Liver (tissue), 9 donors: Measurements from ENCODE around the gene ERC1. TPM values are rescaled to one million over a fixed set of nuclear protein-coding genes. Genes with fewer than 3 reads are reported as not detected.

Experiments used
- DNase-seq: peaks from one replicate; pipeline ENCODE4 v3.0.0-alpha.2; 2017; ENCODE audit warnings: low spot score
- H3K27ac ChIP-seq, 2 donors: one replicate each; pipeline ENCODE4 v1.7.0; 2013; ENCODE audit warnings: inconsistent platforms in 2 of 2, low read length in 2 of 2, control low read depth in 1 of 2, low read depth in 1 of 2, mild to moderate bottlenecking in 1 of 2
- H3K27me3 ChIP-seq, 4 donors: one replicate each; pipeline versions ENCODE4 v1.6.1 to v1.7.0; 2013; ENCODE audit warnings: low read length in 3 of 4, inconsistent platforms in 1 of 4, mild to moderate bottlenecking in 1 of 4, moderate library complexity in 1 of 4; ENCODE audit not compliant: control insufficient read depth in 4 of 4, insufficient read depth in 4 of 4
- H3K36me3 ChIP-seq, 4 donors: one replicate each; pipeline versions ENCODE4 v1.6.1 to v1.7.0; 2013; ENCODE audit warnings: low read length in 3 of 4, mild to moderate bottlenecking in 3 of 4, low read depth in 1 of 4, moderate library complexity in 1 of 4; ENCODE audit not compliant: control insufficient read depth in 4 of 4, insufficient read depth in 3 of 4
- H3K4me1 ChIP-seq, 4 donors: one replicate each; pipeline versions ENCODE4 v1.6.1 to v1.7.0; 2013; ENCODE audit warnings: low read length in 3 of 4, mild to moderate bottlenecking in 3 of 4, moderate library complexity in 1 of 4; ENCODE audit not compliant: control insufficient read depth in 4 of 4, insufficient read depth in 4 of 4
- H3K4me3 ChIP-seq, 3 donors: one replicate each; pipeline versions ENCODE4 v1.6.1 to v1.7.0; 2013; ENCODE audit warnings: low read length in 3 of 3, control low read depth in 1 of 3, low read depth in 1 of 3, mild to moderate bottlenecking in 1 of 3
- H3K9ac ChIP-seq, 2 donors: one replicate each; pipeline ENCODE4 v1.7.0; 2013; ENCODE audit warnings: low read length in 2 of 2, mild to moderate bottlenecking in 2 of 2, moderate library complexity in 2 of 2, control low read depth in 1 of 2, low read depth in 1 of 2
- H3K9me3 ChIP-seq, 4 donors: one replicate each; pipeline versions ENCODE4 v1.6.1 to v1.7.0; 2013; ENCODE audit warnings: low read length in 3 of 4; ENCODE audit not compliant: control insufficient read depth in 4 of 4
- CTCF ChIP-seq: fragments of 150-350 bp; IDR thresholded peaks from 2 replicates; pipeline ENCODE4 v1.5.1; 2017; ENCODE audit warnings: improper control_type of control experiment, low read depth, low read length; ENCODE audit not compliant: missing input control
- EGR1 ChIP-seq, 2 donors: IDR thresholded peaks; 2 replicates each; pipeline ENCODE4 v1.6.1; 2016 to 2018; ENCODE audit warnings: antibody characterized with exemption in 2 of 2, low read depth in 2 of 2
- FOXA1 ChIP-seq: IDR thresholded peaks from 2 replicates; pipeline ENCODE4 v1.6.1; 2016; ENCODE audit warnings: antibody characterized with exemption
- FOXA2 ChIP-seq: IDR thresholded peaks from 2 replicates; pipeline ENCODE4 v1.6.1; 2016; ENCODE audit warnings: antibody characterized with exemption
- GABPA ChIP-seq, 2 donors: IDR thresholded peaks in 1 of 2; conservative IDR thresholded peaks in 1 of 2; 2 replicates each; pipeline ENCODE4 v1.6.1; 2016; ENCODE audit warnings: antibody characterized with exemption in 2 of 2, mild to moderate bottlenecking in 1 of 2, moderate library complexity in 1 of 2
- HNF4A ChIP-seq, 2 donors: conservative IDR thresholded peaks; 2 replicates each; pipeline ENCODE4 v1.6.1; 2016; ENCODE audit warnings: antibody characterized with exemption in 2 of 2, mild to moderate bottlenecking in 2 of 2
- HNF4G ChIP-seq: IDR thresholded peaks from 2 replicates; pipeline ENCODE4 v1.6.1; 2016; ENCODE audit warnings: antibody characterized with exemption
- JUND ChIP-seq, 2 donors: IDR thresholded peaks; 2 replicates each; pipeline ENCODE4 v1.6.1; 2016; ENCODE audit warnings: antibody characterized with exemption in 2 of 2
- NR2F2 ChIP-seq: IDR thresholded peaks from 2 replicates; pipeline ENCODE4 v1.6.1; 2016; ENCODE audit warnings: antibody characterized with exemption
- RAD21 ChIP-seq, 2 donors: IDR thresholded peaks; 2 replicates each; pipeline ENCODE4 v1.6.1; 2016; ENCODE audit warnings: antibody characterized with exemption in 2 of 2, mild to moderate bottlenecking in 2 of 2
- REST ChIP-seq: IDR thresholded peaks from 2 replicates; pipeline ENCODE4 v1.6.1; 2016; ENCODE audit warnings: antibody characterized with exemption, mild to moderate bottlenecking
- RXRA ChIP-seq, 2 donors: IDR thresholded peaks; 2 replicates each; pipeline ENCODE4 v1.6.1; 2017 to 2018; ENCODE audit warnings: antibody characterized with exemption in 2 of 2, mild to moderate bottlenecking in 1 of 2
- SP1 ChIP-seq: IDR thresholded peaks from 2 replicates; pipeline ENCODE4 v1.6.1; 2018; ENCODE audit warnings: antibody characterized with exemption, mild to moderate bottlenecking
- TAF1 ChIP-seq: conservative IDR thresholded peaks from 2 replicates; pipeline ENCODE4 v1.6.1; 2016; ENCODE audit warnings: antibody characterized with exemption, mild to moderate bottlenecking
- WGBS: extraction: QIAGEN DNeasy Blood & Tissue Kit; methylation state at CpG from one replicate; pipeline ENCODE4 v1.1.7; 2013; 5-methylcytosine and 5-hydroxymethylcytosine counted together
- polyA plus RNA-seq, 2 donors: library from polyadenylated mRNA; stranded (reverse) in 1 of 2; unstranded in 1 of 2; fragments of 200-250 nt in 1 of 2; fragments of >200 nt in 1 of 2; fragmentation: Nextera tagmentation in 1 of 2; extraction: Ambion mirVana in 1 of 2; gene quantifications; one replicate each; pipeline versions ENCODE4 v1.2.1 to v1.2.3, GENCODE V29; 2013 to 2015
- total RNA-seq, 2 donors: library from RNA; depleted of rRNA; stranded (reverse); fragments of >200 nt; gene quantifications; one replicate each; pipeline ENCODE4 v1.2.3, GENCODE V29; 2014
- TF ChIP-seq, protein P1 (sequence below): IDR thresholded peaks from 2 replicates; pipeline ENCODE4 v1.6.1; 2016; ENCODE audit warnings: antibody characterized with exemption
- TF ChIP-seq, protein P2 (sequence below): IDR thresholded peaks from 2 replicates; pipeline ENCODE4 v1.6.1; 2016; ENCODE audit warnings: antibody characterized with exemption
- donor health status: healthy.
- donor health status: healthy.
- donor health status: healthy.
- donor health status: healthy.
- donor health status: healthy.

ERC1 gene
- total and polyA plus RNA-seq, 4 donors, result 6.2 to 50.2 (median 10.3) TPM

- TF ChIP-seq HNF4A (conservative IDR thresholded peaks at IDR 0.05) (no peak), EGR1 (IDR thresholded peaks at IDR 0.05; ENCODE audit: low read depth in 2 of 2) (no peak)
- 95% methylated on average over 2 of the region's 2 CpGs for WGBS
- H3K9ac ChIP-seq, result no peak overlapping the region
These were observed 16.3 kb downstream of the ERC1 start for GRCh38 chr12:1007276-1007675.

DNA sequence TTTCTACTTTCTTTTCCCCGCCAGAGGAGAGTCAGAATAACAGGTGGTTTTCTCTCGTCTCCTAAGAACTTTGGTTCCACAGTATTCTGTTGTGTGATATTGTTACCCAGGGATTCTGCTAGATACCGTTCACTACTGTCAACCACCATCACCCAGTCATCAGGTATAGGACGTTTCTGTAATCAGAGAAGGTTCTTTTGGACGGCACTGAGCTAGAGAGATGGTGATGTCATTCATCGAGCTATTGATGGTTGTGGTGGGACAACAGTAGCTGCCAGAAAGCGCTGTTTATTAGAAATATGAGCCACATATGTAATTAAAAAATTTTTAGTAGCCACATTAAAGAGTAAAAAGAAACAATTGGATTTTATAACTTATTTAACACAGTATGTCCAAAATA, 17.0 kb downstream of the ERC1 start:
- 94% methylated on average over 7 of the region's 7 CpGs for WGBS
- no peaks in the 10 kb centered on the region for H3K9me3 ChIP-seq
- H3K9ac ChIP-seq, result no peak overlapping the region
- no peak overlapping the region for H3K27ac ChIP-seq
- no peak overlapping the region for H3K4me3 ChIP-seq
- no peak for TF ChIP-seq RAD21 (IDR thresholded peaks at IDR 0.05)
- TF ChIP-seq HNF4A (conservative IDR thresholded peaks at IDR 0.05), result no peak
- TF ChIP-seq HNF4G, result no peak
- TF ChIP-seq JUND (IDR thresholded peaks at IDR 0.05), result no peak
- TF ChIP-seq REST, result no peak
- TF ChIP-seq, protein P1, sequence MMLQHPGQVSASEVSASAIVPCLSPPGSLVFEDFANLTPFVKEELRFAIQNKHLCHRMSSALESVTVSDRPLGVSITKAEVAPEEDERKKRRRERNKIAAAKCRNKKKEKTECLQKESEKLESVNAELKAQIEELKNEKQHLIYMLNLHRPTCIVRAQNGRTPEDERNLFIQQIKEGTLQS, result no peak
- TF ChIP-seq TAF1, result no peak
- no peak for TF ChIP-seq SP1
- TF ChIP-seq FOXA1, result no peak
- no peak for TF ChIP-seq RXRA (IDR thresholded peaks at IDR 0.05)
- no peak for TF ChIP-seq FOXA2
- TF ChIP-seq, protein P2, sequence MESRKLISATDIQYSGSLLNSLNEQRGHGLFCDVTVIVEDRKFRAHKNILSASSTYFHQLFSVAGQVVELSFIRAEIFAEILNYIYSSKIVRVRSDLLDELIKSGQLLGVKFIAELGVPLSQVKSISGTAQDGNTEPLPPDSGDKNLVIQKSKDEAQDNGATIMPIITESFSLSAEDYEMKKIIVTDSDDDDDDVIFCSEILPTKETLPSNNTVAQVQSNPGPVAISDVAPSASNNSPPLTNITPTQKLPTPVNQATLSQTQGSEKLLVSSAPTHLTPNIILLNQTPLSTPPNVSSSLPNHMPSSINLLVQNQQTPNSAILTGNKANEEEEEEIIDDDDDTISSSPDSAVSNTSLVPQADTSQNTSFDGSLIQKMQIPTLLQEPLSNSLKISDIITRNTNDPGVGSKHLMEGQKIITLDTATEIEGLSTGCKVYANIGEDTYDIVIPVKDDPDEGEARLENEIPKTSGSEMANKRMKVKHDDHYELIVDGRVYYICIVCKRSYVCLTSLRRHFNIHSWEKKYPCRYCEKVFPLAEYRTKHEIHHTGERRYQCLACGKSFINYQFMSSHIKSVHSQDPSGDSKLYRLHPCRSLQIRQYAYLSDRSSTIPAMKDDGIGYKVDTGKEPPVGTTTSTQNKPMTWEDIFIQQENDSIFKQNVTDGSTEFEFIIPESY, result no peak
- TF ChIP-seq CTCF, result no peak
- TF ChIP-seq NR2F2, result no peak
- no peak for TF ChIP-seq GABPA (IDR thresholded peaks at IDR 0.05 in 1 of 2, conservative IDR thresholded peaks at IDR 0.05 in 1 of 2)
- peaks cover 0 to 6% (median 3%) of the 10 kb centered on the region in 4 donors for H3K4me1 ChIP-seq
- no peaks in the 10 kb centered on the region for H3K36me3 ChIP-seq
- H3K27me3 ChIP-seq, result no peaks in the 10 kb centered on the region
- no peak for DNase-seq

More at GRCh38 chr12:1007276-1007675, 16.3 kb downstream of the ERC1 start:
- no peaks in the 10 kb centered on the region for H3K9me3 ChIP-seq
- H3K36me3 ChIP-seq, result no peaks in the 10 kb centered on the region
- DNase-seq, result no peak
- no peak overlapping the region for H3K27ac ChIP-seq
- no peaks in the 10 kb centered on the region for H3K27me3 ChIP-seq
- H3K4me3 ChIP-seq, result no peak overlapping the region
- H3K4me1 ChIP-seq, result peaks cover 0 to 6% (median 3%) of the 10 kb centered on the region in 4 donors
